ENCODE measurements around the gene SLC51A. TPM values are rescaled to one million over a fixed set of nuclear protein-coding genes. Genes with fewer than 3 reads are reported as not detected.

SLC51A gene
- total RNA-seq, 1 experiment from 2014 or later: not detected

GRCh38 chr3:196216681-196217211, 412 bp downstream of the SLC51A start:
- intact Hi-C loops (cut with micrococcal nuclease; ENCODE audit: unreplicated experiment): no loop called here
- no peaks in the 10 kb centered on the region; the same call in 1 of the 2 replicates for H3K36me3 ChIP-seq (ENCODE audit: control insufficient read depth, insufficient read depth, low read length)
- H3K4me3 ChIP-seq (ENCODE audit: low read depth, low read length): no peak overlapping the region
- no peak for DNase-seq
- peaks cover 9% of the 10 kb centered on the region; the same call in 1 of the 2 replicates for H3K4me1 ChIP-seq
- H3K4me1 Mint-ChIP-seq (ENCODE audit: low read depth, unreplicated experiment): peaks cover 7% of the 10 kb centered on the region
- no TSS peak for BruUV-seq (replicated peaks)
- no peaks in the 10 kb centered on the region for H3K9me3 Mint-ChIP-seq (ENCODE audit: unreplicated experiment)
- no peak overlapping the region for H3K27ac Mint-ChIP-seq (ENCODE audit: unreplicated experiment)
- no peak overlapping the region for H3K4me3 Mint-ChIP-seq (ENCODE audit: unreplicated experiment)
- H3K27me3 Mint-ChIP-seq (ENCODE audit: insufficient read depth, unreplicated experiment): no peaks in the 10 kb centered on the region
- CTCF ChIA-PET: no interaction called here
- no peaks in the 10 kb centered on the region for H3K27me3 ChIP-seq (replicated peaks; ENCODE audit: control insufficient read depth, insufficient read depth, low read length)
- H3K36me3 Mint-ChIP-seq (ENCODE audit: insufficient read depth, unreplicated experiment): no peaks in the 10 kb centered on the region
- H3K9me3 ChIP-seq: no peaks in the 10 kb centered on the region
- POLR2A ChIA-PET: no interaction called here
- no peak for TF ChIP-seq CTCF (IDR thresholded peaks at IDR 0.05; ENCODE audit: insufficient read depth in 1 of 2, low read depth in 1 of 2, low read length in 1 of 2, severe bottlenecking in 1 of 2, unreplicated experiment in 1 of 2)

GRCh38 chr3:196217307-196218154, 1.2 kb downstream of the SLC51A start:
- Histone ChIP-seq H3K4me3 (ENCODE audit: low read depth, low read length) (no peak overlapping the region), H3K27me3 (replicated peaks; ENCODE audit: control insufficient read depth, insufficient read depth, low read length) (no peaks in the 10 kb centered on the region)

More at GRCh38 chr3:196217307-196218154, 1.2 kb downstream of the SLC51A start:
- no peaks in the 10 kb centered on the region for H3K9me3 ChIP-seq
- Mint-ChIP-seq H3K9me3 (ENCODE audit: unreplicated experiment) (no peaks in the 10 kb centered on the region), H3K27me3 (ENCODE audit: insufficient read depth, unreplicated experiment) (no peaks in the 10 kb centered on the region), H3K36me3 (ENCODE audit: insufficient read depth, unreplicated experiment) (no peaks in the 10 kb centered on the region), H3K4me3 (ENCODE audit: unreplicated experiment) (no peak overlapping the region), H3K27ac (ENCODE audit: unreplicated experiment) (no peak overlapping the region), H3K4me1 (ENCODE audit: low read depth, unreplicated experiment) (peaks cover 7% of the 10 kb centered on the region)
- POLR2A ChIA-PET: no interaction called here
- TF ChIP-seq CTCF (IDR thresholded peaks at IDR 0.05; ENCODE audit: insufficient read depth in 1 of 2, low read depth in 1 of 2, low read length in 1 of 2, severe bottlenecking in 1 of 2, unreplicated experiment in 1 of 2): no peak
- H3K36me3 ChIP-seq (ENCODE audit: control insufficient read depth, insufficient read depth, low read length): no peaks in the 10 kb centered on the region; the same call in 1 of the 2 replicates
- no peak for DNase-seq
- CTCF ChIA-PET: no interaction called here
- intact Hi-C loops (cut with micrococcal nuclease; ENCODE audit: unreplicated experiment): no loop called here
- no TSS peak for BruUV-seq (replicated peaks)
- H3K4me1 ChIP-seq: peaks cover 9% of the 10 kb centered on the region; the same call in 1 of the 2 replicates
